HUDEP-2 (cell line): Measurements from ENCODE around the gene EPB41L4B.
"Not testable (repeated sequence)": the region's sequence is repeated elsewhere in the genome, so short reads cannot be mapped to it uniquely, and the experiment has no call there.

Experiments
- DNase-seq, 76 experiments: peaks; one replicate each; lab custom pipeline; 2025; ENCODE audit not compliant: unreplicated experiment in 76 of 76; lab: John Stamatoyannopoulos, UW

EPB41L4B gene

DNA sequence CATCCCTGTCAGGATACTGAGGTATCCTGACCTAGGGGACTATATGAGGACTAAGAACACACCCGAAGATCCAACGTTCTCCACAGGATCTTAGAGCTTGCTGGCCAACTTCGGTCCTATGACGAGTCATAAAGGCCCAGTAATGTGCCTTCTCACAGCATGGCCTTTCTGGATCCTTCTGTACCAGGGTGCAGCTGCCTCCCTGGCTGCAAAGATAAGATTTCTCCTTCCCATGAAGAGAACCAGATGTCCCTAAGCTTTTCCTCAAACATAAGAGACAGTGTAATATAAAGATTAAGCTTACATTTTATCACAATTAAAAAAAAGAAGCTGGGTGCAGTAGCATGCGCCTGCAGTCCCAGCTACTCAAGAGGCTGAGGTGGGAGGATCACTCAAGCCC is 18.3 kb downstream of the EPB41L4B start:
- DNase-seq: peak in 1 of 76 experiments; percentile 12

DNA sequence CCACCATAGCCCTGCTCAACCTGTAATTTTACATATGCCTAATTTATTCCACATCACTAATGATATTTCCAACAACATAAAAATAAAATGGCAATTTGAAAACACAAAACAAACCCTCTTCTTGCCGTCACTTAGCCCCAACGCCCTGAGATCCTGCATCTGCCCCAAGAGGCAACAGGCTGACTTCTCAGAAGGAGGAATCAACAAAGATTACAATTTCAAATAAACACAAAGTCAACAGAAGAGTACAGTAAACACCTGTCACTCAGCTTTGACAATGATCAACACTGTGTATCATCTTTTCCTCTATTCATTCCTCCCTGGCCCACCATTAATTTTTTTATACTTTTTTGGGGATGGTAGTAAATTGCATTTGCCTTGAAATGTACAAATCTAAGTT is 19.8 kb downstream of the EPB41L4B start:
- DNase-seq: no peak

DNA sequence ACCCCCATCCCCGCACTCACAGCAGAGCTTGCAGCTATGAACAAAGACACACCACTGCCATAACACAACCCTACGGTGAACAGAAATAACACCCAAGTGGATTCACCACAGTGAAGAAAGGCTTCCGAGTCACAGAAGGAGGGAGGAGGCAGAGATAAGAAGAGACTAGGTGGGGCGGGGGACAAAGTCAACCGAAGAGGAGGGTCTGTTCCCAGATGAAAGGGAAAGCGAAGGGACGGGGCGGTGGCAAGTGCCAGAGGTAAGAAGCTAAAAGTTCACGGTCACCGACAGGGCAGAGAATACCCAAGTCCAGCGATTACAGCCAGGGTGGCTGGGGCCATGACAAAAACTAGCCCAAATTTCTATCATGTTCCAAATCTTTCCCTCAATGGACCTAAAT is 21.0 kb downstream of the EPB41L4B start:
- no peak for DNase-seq

DNA sequence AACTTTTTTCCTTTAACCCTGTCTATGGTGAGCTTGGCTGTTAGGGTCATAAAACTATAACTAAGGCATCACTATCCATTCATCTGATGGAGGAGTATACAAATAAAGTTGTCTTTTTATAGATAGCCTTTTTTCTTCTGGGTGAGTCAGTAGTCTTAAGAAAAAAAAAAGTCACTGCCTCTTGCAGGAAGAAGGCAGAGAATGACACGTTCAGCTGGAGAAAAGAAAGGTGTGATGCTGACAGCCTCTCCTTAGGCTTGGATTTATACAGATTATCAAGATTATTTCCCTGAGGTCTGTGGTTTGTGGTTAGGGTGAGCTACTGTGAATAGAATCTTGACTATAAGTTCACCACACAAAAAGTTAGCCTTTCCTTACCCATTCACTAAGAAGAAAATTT is 23.0 kb downstream of the EPB41L4B start:
- no peak for DNase-seq

DNA sequence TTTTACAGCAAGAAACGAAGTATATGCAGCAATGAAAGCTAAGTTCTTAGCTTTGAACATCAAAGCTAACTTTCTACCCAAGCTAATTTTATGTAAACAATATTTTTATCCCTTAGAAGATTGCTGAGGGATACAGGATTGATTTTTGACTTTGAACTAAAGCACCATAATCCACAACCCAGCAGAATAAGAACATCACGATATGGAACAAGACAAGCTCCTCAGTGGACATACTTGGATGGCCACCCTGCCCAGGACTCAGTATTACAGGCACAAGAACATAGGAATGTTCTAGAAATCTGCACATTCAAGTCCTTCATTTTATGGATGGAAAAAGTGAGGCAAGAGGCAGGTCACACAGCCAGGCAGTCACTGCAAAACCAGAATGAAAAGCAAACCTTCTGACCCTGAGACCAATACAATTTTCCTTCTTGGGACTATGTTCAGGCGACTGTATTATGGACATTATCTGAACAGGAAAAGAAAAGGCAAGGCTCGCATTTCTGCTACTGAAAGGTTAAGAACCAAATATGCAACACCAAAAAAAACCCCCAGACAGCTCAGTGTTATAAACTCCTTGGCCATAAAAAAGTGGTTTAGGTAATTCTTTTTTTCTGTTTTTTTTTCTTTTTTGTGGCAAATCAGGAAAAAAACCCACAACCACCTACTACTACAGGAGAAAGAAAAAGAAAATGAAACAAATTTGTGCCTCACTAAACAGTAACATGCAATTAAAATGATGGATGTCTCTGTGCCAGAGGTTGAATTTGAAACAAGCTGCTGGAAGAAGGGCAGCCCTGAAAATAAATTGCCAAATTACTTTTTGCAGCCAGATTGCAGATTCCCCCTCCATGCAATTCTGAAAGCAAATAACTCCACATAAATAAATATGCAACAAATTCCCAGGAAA is 25.4 kb downstream of the EPB41L4B start:
- no peak for DNase-seq

DNA sequence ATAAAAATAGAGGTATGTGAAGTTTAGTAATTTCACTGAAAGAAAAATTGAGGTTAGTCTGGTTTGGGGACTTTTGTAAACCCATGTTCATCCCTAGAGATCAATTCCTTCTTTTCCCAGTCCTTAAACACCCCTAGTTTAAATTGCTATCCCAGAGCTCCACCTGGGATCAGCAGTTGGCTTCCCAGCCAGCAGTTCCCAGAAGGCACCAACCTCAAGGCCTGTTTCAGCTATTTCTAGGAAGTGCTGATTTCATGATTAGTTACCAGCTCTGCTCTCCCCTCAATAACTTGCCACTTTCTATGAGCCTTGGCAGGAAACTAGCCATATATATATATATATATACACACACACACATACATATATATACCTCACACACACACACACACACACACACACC is 30.5 kb downstream of the EPB41L4B start:
- no peak for DNase-seq

DNA sequence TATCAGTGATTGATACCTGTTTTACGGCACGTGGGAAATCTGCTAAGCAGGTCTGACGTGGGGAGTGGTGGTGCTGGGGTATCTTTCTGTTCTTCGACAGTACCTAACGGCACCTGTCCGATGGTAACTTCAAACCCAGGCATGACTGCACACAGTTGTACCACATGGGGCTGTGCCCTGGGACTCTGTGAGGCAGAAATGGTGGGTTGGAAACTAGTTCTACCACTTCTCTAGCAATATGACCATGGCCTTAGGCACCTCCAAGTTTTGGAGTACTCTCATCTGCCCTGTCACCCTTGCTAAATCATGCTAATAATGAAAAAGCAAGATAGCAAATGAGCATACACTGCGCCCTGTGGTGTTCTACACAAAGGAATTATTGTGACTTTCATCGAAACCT is 30.9 kb downstream of the EPB41L4B start:
- DNase-seq: no peak

- DNase-seq: no peak
These were observed 31.7 kb downstream of the EPB41L4B start for GRCh38 chr9:109289186-109289585.

DNA sequence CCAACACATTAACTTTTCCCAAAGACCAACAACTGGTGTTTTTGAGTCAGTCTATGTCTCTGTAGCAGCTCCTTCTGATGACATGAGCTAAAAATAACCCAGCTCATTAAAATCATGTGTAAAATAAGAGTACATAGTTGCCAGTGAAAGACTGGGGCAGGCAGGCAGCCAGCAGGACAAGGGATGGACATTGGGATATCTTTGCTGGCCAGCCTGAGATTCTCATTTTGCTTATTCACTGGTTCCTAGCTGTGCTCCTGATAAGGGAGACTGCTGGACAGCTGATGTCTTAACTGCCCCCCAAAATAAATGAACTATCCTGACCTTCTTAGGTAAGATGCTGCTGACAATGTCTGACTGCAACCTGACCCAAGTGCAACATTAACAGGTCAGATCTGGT is 33.9 kb downstream of the EPB41L4B start:
- no peak for DNase-seq

DNA sequence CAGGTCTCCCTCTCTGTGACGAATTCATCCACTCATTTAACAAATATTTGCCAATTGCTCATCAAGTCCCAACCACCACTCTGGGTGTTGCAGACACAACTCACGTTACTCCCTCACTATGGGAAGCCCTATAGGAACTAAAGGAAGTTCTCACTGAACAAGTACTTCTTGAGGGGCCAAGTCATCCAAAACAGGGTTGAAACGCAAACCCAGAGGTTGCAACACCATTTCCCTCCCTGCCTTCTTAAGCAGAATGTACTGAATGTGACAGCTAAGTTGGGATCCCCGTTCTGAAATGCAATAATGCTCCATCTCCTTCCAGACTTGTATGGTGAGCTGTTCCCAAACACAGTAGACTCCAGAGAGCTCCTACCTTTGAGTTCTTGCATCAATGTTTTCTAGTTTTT is 34.3 kb downstream of the EPB41L4B start:
- DNase-seq: no peak

DNA sequence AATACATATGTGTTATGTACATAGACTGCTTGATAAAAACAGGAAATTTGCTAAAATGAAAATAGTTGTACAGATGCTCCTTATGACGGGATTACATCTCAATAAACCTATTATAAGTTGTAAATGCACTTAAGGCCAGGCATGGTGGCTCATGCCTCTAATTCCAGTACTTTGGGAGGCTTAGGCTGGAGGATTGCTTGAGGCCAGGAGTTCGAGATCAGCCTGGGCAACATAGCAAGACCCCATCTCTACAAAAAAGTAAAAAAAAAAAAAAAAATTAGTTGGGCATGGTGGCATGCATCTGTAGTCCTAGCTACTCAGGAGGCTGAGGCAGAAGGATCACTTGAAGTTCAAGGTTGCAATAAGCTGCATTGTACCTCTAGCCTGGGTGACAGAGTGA is 37.2 kb downstream of the EPB41L4B start:
- DNase-seq: not testable (repeated sequence)

GRCh38 chr9:109283012-109283411 is 37.8 kb downstream of the EPB41L4B start:
- no peak for DNase-seq

DNA sequence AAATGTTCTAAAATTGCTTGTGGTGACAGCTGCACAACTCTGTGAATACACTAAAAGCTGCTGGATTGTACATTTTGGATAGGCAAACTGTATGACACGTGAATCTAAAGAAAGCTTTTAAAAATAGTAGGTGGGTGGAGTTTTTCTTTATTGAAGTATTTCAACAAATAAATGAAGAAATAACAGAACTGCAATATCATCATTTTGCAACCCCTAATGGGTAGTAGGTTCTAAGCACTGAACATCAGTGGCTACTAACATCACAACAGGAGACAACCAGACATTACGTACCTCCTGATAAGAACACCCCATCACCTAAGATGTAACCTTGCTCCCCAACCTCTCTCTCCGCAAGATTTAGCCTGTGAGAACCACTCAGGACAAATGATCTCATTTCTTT is 38.6 kb downstream of the EPB41L4B start:
- no peak for DNase-seq

DNA sequence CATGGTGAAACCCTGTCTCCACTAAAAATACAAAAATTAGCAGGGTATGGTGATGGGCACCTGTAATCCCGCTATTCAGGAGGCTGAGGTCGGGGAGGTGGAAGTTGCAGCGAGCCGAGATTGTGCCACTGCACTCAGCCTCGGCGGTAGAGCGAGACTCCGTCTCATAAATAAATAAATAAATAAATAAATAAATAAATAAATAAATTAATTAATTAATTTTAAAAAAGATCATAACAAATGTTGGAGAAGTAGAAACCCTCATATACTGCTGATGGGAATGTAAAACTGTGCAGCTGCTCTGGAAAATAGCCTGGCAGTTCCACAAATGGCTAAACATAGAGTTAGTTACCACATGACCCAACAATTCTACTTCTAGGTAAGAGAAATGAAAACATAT is 39.3 kb downstream of the EPB41L4B start:
- no peak for DNase-seq

- DNase-seq: no peak
These were observed 42.0 kb downstream of the EPB41L4B start for GRCh38 chr9:109278848-109279247.

DNA sequence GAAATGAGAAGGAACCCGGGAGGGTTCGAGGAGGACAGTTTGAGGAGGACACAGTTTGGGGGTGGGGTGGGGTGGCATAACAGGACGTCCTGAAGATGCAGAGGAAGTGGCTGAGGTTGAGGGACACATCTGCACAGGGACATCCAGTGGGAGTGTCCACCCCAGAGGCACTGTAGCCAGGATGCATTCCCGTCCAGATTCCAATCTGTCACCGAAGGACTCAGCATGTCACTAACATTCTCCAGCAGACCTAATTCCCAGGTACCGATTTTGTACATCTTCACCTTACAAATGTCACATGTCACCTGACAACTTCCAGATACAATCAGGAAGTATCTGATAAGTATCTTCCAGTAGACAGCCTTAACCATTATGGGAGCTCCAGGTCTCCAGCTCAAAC is 42.6 kb downstream of the EPB41L4B start:
- DNase-seq: no peak

- DNase-seq: no peak
These were observed 43.4 kb downstream of the EPB41L4B start for GRCh38 chr9:109277451-109277850.

GRCh38 chr9:109276469-109277440 is 44.1 kb downstream of the EPB41L4B start:
- no peak for DNase-seq

- DNase-seq: peak in 38 of 76 experiments; percentile 5 to 62 (median 22)
These were observed 45.8 kb downstream of the EPB41L4B start for GRCh38 chr9:109274884-109275730.

DNA sequence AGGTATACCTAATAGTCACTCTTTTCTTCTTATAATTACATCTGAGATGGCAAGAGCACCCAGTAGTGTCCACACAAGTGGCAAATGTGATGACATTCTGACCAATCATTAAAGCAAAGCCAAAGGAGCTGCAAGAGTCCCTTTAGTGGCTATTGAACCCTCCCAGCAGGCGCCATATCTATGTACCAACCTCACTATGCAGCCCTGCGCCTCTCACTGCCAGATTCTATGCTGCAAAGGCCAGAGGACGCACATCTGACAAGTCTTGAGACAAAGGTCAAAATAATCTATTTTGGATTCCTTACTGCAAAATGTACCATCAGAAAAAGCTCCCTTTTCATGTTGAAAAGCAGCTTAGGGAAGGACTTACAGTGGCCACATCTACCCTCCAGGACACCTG is 47.0 kb downstream of the EPB41L4B start:
- no peak for DNase-seq

- DNase-seq: no peak
These were observed 48.1 kb downstream of the EPB41L4B start for GRCh38 chr9:109272745-109273144.
